Measurements from ENCODE around the gene BCAS1.

- TF ChIP-seq CTCF (IDR thresholded peaks at IDR 0.05 in 4 of 5, conservative IDR thresholded peaks at IDR 0.05 in 1 of 5): no peak
- TF ChIP-seq POLR2A (IDR thresholded peaks at IDR 0.05): no peak
Observed at GRCh38 chr20:54002741-54003140, 67.7 kb downstream of the BCAS1 start.
